MM.1S (cell line): ENCODE results near the gene IL17RB.

Experiments used
- DNase-seq: peaks from one replicate; pipeline ENCODE4 v3.0.0-alpha.2; 2015
- H2AFZ ChIP-seq: fragments of 300-600 bp; sonication (generic); 2 replicates; pipeline ENCODE4 v1.6.0; 2016; ENCODE audit warnings: antibody characterized with exemption, low read length
- H3F3A ChIP-seq: fragments of 300-600 bp; sonication (generic); 2 replicates; pipeline ENCODE4 v1.6.1; 2016; ENCODE audit warnings: mild to moderate bottlenecking, antibody characterized with exemption, low read length, moderate library complexity, mixed read lengths; ENCODE audit not compliant: insufficient read depth
- H3K27ac ChIP-seq: fragments of 300-600 bp; sonication (generic); 2 replicates; pipeline ENCODE4 v1.5.1; 2016; ENCODE audit warnings: mild to moderate bottlenecking, low read length
- H3K27me3 ChIP-seq: fragments of 300-600 bp; sonication (generic); replicated peaks from 2 replicates; pipeline ENCODE4 v1.6.0; 2016; ENCODE audit warnings: low read length; ENCODE audit not compliant: insufficient read depth
- H3K36me3 ChIP-seq: fragments of 300-600 bp; sonication (generic); replicated peaks from 2 replicates; pipeline ENCODE4 v1.6.1; 2016; ENCODE audit warnings: mild to moderate bottlenecking, low read length, mixed read lengths; ENCODE audit not compliant: insufficient read depth
- H3K4me1 ChIP-seq: fragments of 300-600 bp; sonication (generic); 2 replicates; pipeline ENCODE4 v1.6.1; 2016; ENCODE audit warnings: low read length, mixed read lengths
- H3K4me2 ChIP-seq: fragments of 300-600 bp; sonication (generic); 2 replicates; pipeline ENCODE4 v1.6.0; 2016; ENCODE audit warnings: low read depth, low read length
- H3K4me3 ChIP-seq: fragments of 300-600 bp; sonication (generic); 2 replicates; pipeline ENCODE4 v1.5.1; 2016; ENCODE audit warnings: low read length, mixed read lengths
- H3K79me2 ChIP-seq: fragments of 300-600 bp; sonication (generic); 2 replicates; pipeline ENCODE4 v1.6.1; 2016; ENCODE audit warnings: mixed run types, low read length, mixed read lengths
- H3K9ac ChIP-seq: fragments of 300-600 bp; sonication (generic); 2 replicates; pipeline ENCODE4 v1.6.1; 2016; ENCODE audit warnings: low read length, mixed read lengths
- H3K9me2 ChIP-seq: fragments of 300-600 bp; sonication (generic); replicated peaks from 2 replicates; pipeline ENCODE4 v1.6.1; 2016; ENCODE audit warnings: mild to moderate bottlenecking, low read length, mixed read lengths; ENCODE audit not compliant: insufficient read depth
- H3K9me3 ChIP-seq: fragments of 300-600 bp; sonication (generic); replicated peaks from 2 replicates; pipeline ENCODE4 v1.6.1; 2016; ENCODE audit warnings: mild to moderate bottlenecking, low read length, mixed read lengths; ENCODE audit not compliant: insufficient read depth
- H4K20me1 ChIP-seq: fragments of 300-600 bp; sonication (generic); 2 replicates; pipeline ENCODE4 v1.6.1; 2016; ENCODE audit warnings: mild to moderate bottlenecking, low read length, moderate library complexity, mixed read lengths; ENCODE audit not compliant: insufficient read depth
- EZH2 ChIP-seq: fragments of 300-600 bp; sonication (generic); optimal IDR thresholded peaks from 2 replicates; pipeline ENCODE3; 2017; ENCODE audit warnings: low read depth, mild to moderate bottlenecking, antibody characterized with exemption, low read length, mixed read lengths
- EZH2phosphoT487 ChIP-seq: fragments of 300-600 bp; sonication (generic); IDR thresholded peaks from 2 replicates; pipeline ENCODE4 v1.6.1; 2018; ENCODE audit warnings: antibody characterized with exemption, low read length
- TF ChIP-seq, protein P1 (sequence below): fragments of 300-600 bp; sonication (generic); IDR thresholded peaks from 2 replicates; pipeline ENCODE4 v1.5.1; 2016; ENCODE audit warnings: antibody characterized with exemption, low read length, mixed read lengths

Gene IL17RB

DNA sequence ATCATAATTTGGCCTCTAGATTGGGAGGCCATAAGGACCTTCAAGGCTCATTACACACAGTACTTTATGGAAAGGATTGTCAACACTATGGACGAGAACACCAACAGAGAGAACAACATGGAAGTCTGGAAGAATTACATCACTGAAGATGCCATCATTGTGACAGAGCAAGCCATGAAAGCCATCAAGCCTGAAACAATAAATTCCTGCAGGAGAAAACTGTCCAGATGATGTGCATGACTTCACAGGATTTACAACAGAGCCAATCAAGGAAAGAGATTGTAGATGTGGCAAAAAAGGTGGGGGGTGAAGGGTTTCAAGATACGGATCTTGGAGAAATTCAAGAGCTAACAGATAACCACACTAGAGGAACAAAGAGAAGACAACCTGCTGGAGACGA is 15.9 kb downstream of the IL17RB start:
- Histone ChIP-seq H3K9me2 (no peaks in the 10 kb centered on the region), H3K36me3 (0 out of 2 replicates have a peak, but pooled peaks cover 5% of the 10 kb centered on the region), H2AFZ (no peak overlapping the region), H3K4me1 (no peaks in the 10 kb centered on the region), H3K4me3 (no peak overlapping the region), H3F3A (no peaks in the 10 kb centered on the region), H3K9ac (no peak overlapping the region), H3K27me3 (no peaks in the 10 kb centered on the region), H3K27ac (no peak overlapping the region), H4K20me1 (no peaks in the 10 kb centered on the region), H3K9me3 (no peaks in the 10 kb centered on the region), H3K79me2 (no peaks in the 10 kb centered on the region), H3K4me2 (no peak overlapping the region)
- no peak for DNase-seq
- TF ChIP-seq EZH2 (no peak), EZH2phosphoT487 (no peak)
- TF ChIP-seq, protein P1, sequence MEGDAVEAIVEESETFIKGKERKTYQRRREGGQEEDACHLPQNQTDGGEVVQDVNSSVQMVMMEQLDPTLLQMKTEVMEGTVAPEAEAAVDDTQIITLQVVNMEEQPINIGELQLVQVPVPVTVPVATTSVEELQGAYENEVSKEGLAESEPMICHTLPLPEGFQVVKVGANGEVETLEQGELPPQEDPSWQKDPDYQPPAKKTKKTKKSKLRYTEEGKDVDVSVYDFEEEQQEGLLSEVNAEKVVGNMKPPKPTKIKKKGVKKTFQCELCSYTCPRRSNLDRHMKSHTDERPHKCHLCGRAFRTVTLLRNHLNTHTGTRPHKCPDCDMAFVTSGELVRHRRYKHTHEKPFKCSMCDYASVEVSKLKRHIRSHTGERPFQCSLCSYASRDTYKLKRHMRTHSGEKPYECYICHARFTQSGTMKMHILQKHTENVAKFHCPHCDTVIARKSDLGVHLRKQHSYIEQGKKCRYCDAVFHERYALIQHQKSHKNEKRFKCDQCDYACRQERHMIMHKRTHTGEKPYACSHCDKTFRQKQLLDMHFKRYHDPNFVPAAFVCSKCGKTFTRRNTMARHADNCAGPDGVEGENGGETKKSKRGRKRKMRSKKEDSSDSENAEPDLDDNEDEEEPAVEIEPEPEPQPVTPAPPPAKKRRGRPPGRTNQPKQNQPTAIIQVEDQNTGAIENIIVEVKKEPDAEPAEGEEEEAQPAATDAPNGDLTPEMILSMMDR = no peak

DNA sequence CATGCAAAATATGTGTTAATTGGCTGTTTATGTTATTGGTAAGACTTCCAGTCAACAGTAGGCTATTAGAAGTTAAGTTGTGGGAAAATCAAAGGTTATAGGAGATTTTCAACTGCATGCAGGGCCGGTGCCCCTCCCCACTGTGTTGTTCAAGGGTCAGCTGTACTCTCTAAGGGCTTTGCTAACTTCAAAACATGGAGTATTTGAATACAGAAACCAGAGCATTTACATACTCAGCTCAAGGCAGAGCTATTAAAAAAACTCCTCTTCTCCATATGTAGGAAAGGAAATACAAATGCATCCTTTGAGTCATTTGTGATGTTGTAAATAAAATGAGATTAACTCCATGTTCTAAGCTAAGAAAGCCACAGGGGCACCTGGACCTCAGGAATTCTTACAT is 16.8 kb downstream of the IL17RB start:
- H3K27me3 ChIP-seq = no peaks in the 10 kb centered on the region
- no peak for DNase-seq
- no peak overlapping the region for H3K4me3 ChIP-seq
- H3K9me3 ChIP-seq = no peaks in the 10 kb centered on the region
- no peak overlapping the region for H2AFZ ChIP-seq
- H3K4me2 ChIP-seq = no peak overlapping the region
- no peaks in the 10 kb centered on the region for H3K9me2 ChIP-seq
- H3K4me1 ChIP-seq = no peaks in the 10 kb centered on the region
- H3K79me2 ChIP-seq = no peaks in the 10 kb centered on the region
- TF ChIP-seq EZH2phosphoT487 (no peak), EZH2 (no peak)
- TF ChIP-seq, protein P1 = no peak
- H3K36me3 ChIP-seq = 0 out of 2 replicates have a peak, but pooled peaks cover 5% of the 10 kb centered on the region
- no peak overlapping the region for H3K9ac ChIP-seq
- H3F3A ChIP-seq = no peaks in the 10 kb centered on the region
- H3K27ac ChIP-seq = no peak overlapping the region
- no peaks in the 10 kb centered on the region for H4K20me1 ChIP-seq

DNA sequence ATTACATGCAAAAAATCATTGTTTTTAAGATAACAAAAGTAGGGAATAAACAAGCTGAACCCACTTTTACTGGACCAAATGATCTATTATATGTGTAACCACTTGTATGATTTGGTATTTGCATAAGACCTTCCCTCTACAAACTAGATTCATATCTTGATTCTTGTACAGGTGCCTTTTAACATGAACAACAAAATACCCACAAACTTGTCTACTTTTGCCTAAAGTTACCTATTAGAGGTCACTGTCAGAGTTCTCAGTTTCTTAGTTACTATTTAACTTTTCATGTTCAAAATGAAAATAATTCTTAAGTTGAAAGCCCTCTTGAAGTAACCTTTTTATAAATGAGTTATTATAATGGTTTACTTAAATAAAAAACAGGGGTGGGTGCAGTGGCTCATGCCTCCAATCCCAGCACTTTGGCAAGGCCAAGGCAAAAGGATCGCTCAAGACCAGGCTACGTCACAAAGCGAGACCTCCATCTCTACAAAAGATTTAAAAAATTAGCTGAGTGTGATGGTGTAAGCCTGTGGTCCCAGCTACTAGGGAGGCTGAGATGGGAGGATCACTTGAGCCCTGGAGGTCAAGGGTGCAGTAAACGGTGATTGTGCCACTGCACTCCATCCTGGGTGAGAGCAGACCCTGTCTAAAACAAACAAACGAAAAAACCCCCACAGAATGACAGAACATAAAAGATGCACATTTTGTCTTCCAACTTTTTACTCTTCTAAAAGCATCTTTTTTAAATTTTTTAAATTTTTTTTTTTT is 19.5 kb downstream of the IL17RB start:
- Histone ChIP-seq H3K79me2 (no peaks in the 10 kb centered on the region), H3K4me2 (no peak overlapping the region), H3K4me1 (no peaks in the 10 kb centered on the region), H3K36me3 (peaks cover 4% of the 10 kb centered on the region; the same call in 1 of the 2 replicates), H4K20me1 (no peaks in the 10 kb centered on the region), H3K9me3 (no peaks in the 10 kb centered on the region), H3K4me3 (no peak overlapping the region), H3K9me2 (no peaks in the 10 kb centered on the region), H3F3A (no peaks in the 10 kb centered on the region), H2AFZ (no peak overlapping the region), H3K9ac (no peak overlapping the region), H3K27me3 (no peaks in the 10 kb centered on the region), H3K27ac (no peak overlapping the region)
- no peak for TF ChIP-seq EZH2
- TF ChIP-seq, protein P1 = no peak
- no peak for TF ChIP-seq EZH2phosphoT487
- DNase-seq = no peak
